GM12878 (cell line): ENCODE results near the gene WIPF2. TPM values are rescaled to one million over a fixed set of nuclear protein-coding genes. Genes with fewer than 3 reads are reported as not detected.

Experiments used
- ATAC-seq: fragments of 200-7000 bp; cut with Tn5 transposase; 3 replicates; pipeline ENCODE4 v1.9.1; 2020; ENCODE audit warnings: mild to moderate bottlenecking, moderate library complexity
- BruUV-seq: library from RNA; stranded (reverse); fragments of 400-500 nt; replicated peaks from 2 replicates; lab custom pipeline; 2021; lab: Mats Ljungman, UMichigan
- CTCF ChIA-PET: fragments of 300-600 bp; sonication (Branson Sonifier 250); formaldehyde crosslinking; extraction: SDS; loops from one replicate; lab custom pipeline; 2021; ENCODE audit warnings: inconsistent platforms; lab: Yijun Ruan, JAX
- POLR2A ChIA-PET: fragments of 350-600 bp; formaldehyde crosslinking; extraction: SDS; loops from one replicate; lab custom pipeline; 2021; ENCODE audit warnings: inconsistent platforms; lab: Charles Lee
- RAD21 ChIA-PET: fragments of 300-600 bp; sonication (Branson Sonifier 250); formaldehyde crosslinking; loops from one replicate; lab custom pipeline; 2023; ENCODE audit warnings: antibody characterized with exemption; ENCODE audit not compliant: unreplicated experiment; lab: Charles Lee
- SMC1A ChIA-PET: fragments of 300-600 bp; sonication (Branson Sonifier 250); formaldehyde crosslinking; loops from one replicate; lab custom pipeline; 2023; ENCODE audit not compliant: unreplicated experiment, uncharacterized antibody; lab: Charles Lee
- DNase-seq: peaks from one replicate; pipeline ENCODE4 v3.0.0-alpha.2; 2011; ENCODE audit warnings: low read depth, low spot score
- FAIRE-seq: peaks from 3 replicates; lab custom pipeline; 2011; peaks lifted over from hg19 to GRCh38; lab: Jason Lieb, UNC
- H2AFZ ChIP-seq: 2 replicates; pipeline ENCODE4 v1.6.0; 2011; ENCODE audit warnings: low read depth, low read length, control low read depth; ENCODE audit not compliant: control insufficient read depth
- H3K27ac ChIP-seq: 2 replicates; pipeline ENCODE4 v1.5.1; 2011; ENCODE audit warnings: control low read depth; ENCODE audit not compliant: control insufficient read depth, insufficient read depth
- H3K27me3 ChIP-seq, 2 experiments: replicated peaks in 1 of 2; 2 replicates each; pipeline versions ENCODE4 v1.6.0 to v1.6.1; 2011; ENCODE audit warnings: low read length in 1 of 2; ENCODE audit not compliant: control insufficient read depth in 2 of 2, insufficient read depth in 2 of 2
- H3K36me3 ChIP-seq, 2 experiments: 2 replicates each; pipeline ENCODE4 v1.5.1; 2011; ENCODE audit warnings: low read length in 1 of 2; ENCODE audit not compliant: control insufficient read depth in 2 of 2, insufficient read depth in 2 of 2
- H3K4me1 ChIP-seq: 2 replicates; pipeline ENCODE4 v1.6.1; 2011; ENCODE audit warnings: mild to moderate bottlenecking, low read length, moderate library complexity, mixed read lengths; ENCODE audit not compliant: control insufficient read depth, insufficient read depth
- H3K4me2 ChIP-seq: 2 replicates; pipeline ENCODE4 v1.6.0; 2011; ENCODE audit warnings: control low read depth; ENCODE audit not compliant: control insufficient read depth, insufficient read depth
- H3K4me3 ChIP-seq: fragments of 200-600 bp; sonication (generic); 2 replicates; pipeline ENCODE4 v1.5.1; 2016
- H3K79me2 ChIP-seq: 2 replicates; pipeline ENCODE4 v1.6.0; 2011; ENCODE audit warnings: low read length; ENCODE audit not compliant: control insufficient read depth, insufficient read depth
- H3K9ac ChIP-seq: 2 replicates; pipeline ENCODE4 v1.8.0; 2011; ENCODE audit warnings: low read length, control low read depth, mixed read lengths; ENCODE audit not compliant: control insufficient read depth, insufficient read depth
- H3K9me3 ChIP-seq: replicated peaks from 3 replicates; pipeline ENCODE4 v1.5.1; 2011; ENCODE audit warnings: mild to moderate bottlenecking, low read length; ENCODE audit not compliant: control insufficient read depth, insufficient read depth
- H4K20me1 ChIP-seq: 2 replicates; pipeline ENCODE4 v1.6.0; 2011; ENCODE audit not compliant: control insufficient read depth, insufficient read depth
- BRCA1 ChIP-seq: IDR thresholded peaks from 2 replicates; pipeline ENCODE4 v1.6.1; 2011; ENCODE audit warnings: low read depth, low read length, improper control_type of control experiment
- CTCF ChIP-seq, 3 experiments: IDR thresholded peaks in 2 of 3; conservative IDR thresholded peaks in 1 of 3; 2 replicates each; pipeline ENCODE4 v1.5.1; 2011; ENCODE audit warnings: low read depth in 3 of 3, low read length in 3 of 3, mild to moderate bottlenecking in 3 of 3, control low read depth in 2 of 3, moderate library complexity in 2 of 3, inconsistent platforms in 1 of 3, mixed read lengths in 1 of 3; ENCODE audit not compliant: control insufficient read depth in 2 of 3, insufficient read depth in 1 of 3; ENCODE audit errors: extremely low read depth in 1 of 3
- CUX1 ChIP-seq: IDR thresholded peaks from 2 replicates; pipeline ENCODE4 v1.6.1; 2012; ENCODE audit warnings: improper control_type of control experiment, low read depth, low read length; ENCODE audit not compliant: insufficient replicate concordance
- EZH2 ChIP-seq: IDR thresholded peaks from 2 replicates; pipeline ENCODE4 v1.6.1; 2012; ENCODE audit warnings: low read depth, mild to moderate bottlenecking, control low read depth, inconsistent platforms, low read length, borderline replicate concordance; ENCODE audit not compliant: control insufficient read depth
- HDGF ChIP-seq: fragments of 450-650 bp; IDR thresholded peaks from 2 replicates; pipeline ENCODE4 v1.6.1; 2016; ENCODE audit warnings: antibody characterized with exemption
- NBN ChIP-seq: fragments of 450-650 bp; IDR thresholded peaks from 2 replicates; pipeline ENCODE4 v1.6.1; 2016
- NR2F1 ChIP-seq: fragments of 450-650 bp; conservative IDR thresholded peaks from 2 replicates; pipeline ENCODE4 v1.6.1; 2017; ENCODE audit warnings: mild to moderate bottlenecking
- RAD21 ChIP-seq: IDR thresholded peaks from 2 replicates; pipeline ENCODE4 v1.6.1; 2011; ENCODE audit warnings: mild to moderate bottlenecking, low read depth, low read length, moderate library complexity; ENCODE audit not compliant: insufficient read depth
- RELA ChIP-seq: fragments of 450-650 bp; IDR thresholded peaks from 2 replicates; pipeline ENCODE4 v1.8.0; 2014; ENCODE audit warnings: borderline replicate concordance; ENCODE audit not compliant: partially characterized antibody
- SMC3 ChIP-seq: IDR thresholded peaks from 2 replicates; pipeline ENCODE4 v1.6.1; 2011; ENCODE audit warnings: low read length, improper control_type of control experiment, borderline replicate concordance
- SREBF1 ChIP-seq: IDR thresholded peaks from 2 replicates; pipeline ENCODE4 v1.6.1; 2012; ENCODE audit warnings: mild to moderate bottlenecking, low read length
- YY1 ChIP-seq: IDR thresholded peaks from 2 replicates; pipeline ENCODE4 v1.6.1; 2011; ENCODE audit warnings: low read depth, mild to moderate bottlenecking, low read length
- WGBS: methylation state at CpG from one replicate; pipeline ENCODE4 v1.1.6; 2016; ENCODE audit warnings: low lambda C conversion rate; ENCODE audit not compliant: insufficient replicate concordance, insufficient coverage; ENCODE audit errors: missing lambda C conversion rate; 5-methylcytosine and 5-hydroxymethylcytosine counted together
- in situ Hi-C: fragments of 300-500 bp; cut with MboI; formaldehyde crosslinking; loops from 9 replicates; pipeline ENCODE4 v1.14.3; 2018; ENCODE audit warnings: mixed read lengths
- intact Hi-C: fragments of 100-400 bp; cut with micrococcal nuclease; formaldehyde crosslinking; loops from one replicate; pipeline ENCODE4 v1.14.2; 2022; ENCODE audit not compliant: unreplicated experiment
- polyA plus RNA-seq, 11 experiments: library from polyadenylated mRNA; depleted of rRNA in 4 of 11; unstranded in 6 of 11; stranded (reverse) in 5 of 11; fragments of >200 nt; fragmentation: Nextera tagmentation in 4 of 11; fragmentation: Illumina TruSeq in 1 of 11; extraction: Ambion mirVana in 4 of 11; extraction: Trizol in 1 of 11; gene quantifications; 1 replicate in 1 of 11; 2 replicates in 10 of 11; pipeline versions ENCODE4 v1.2.1 to v1.2.3, GENCODE V29; 2011 to 2016; ENCODE audit warnings: inconsistent platforms in 2 of 11, missing spikeins in 2 of 11, low read depth in 1 of 11
- total RNA-seq, 4 experiments: library from RNA; depleted of rRNA in 3 of 4; stranded (reverse); fragments of >200 nt in 3 of 4; fragmentation: Illumina TruSeq in 1 of 4; extraction: Trizol in 1 of 4; gene quantifications; 2 replicates each; pipeline versions ENCODE4 v1.2.1 to v1.2.3, GENCODE V29; 2013 to 2021
- TF ChIP-seq, protein P1 (sequence below): fragments of 450-650 bp; IDR thresholded peaks from 2 replicates; pipeline ENCODE4 v1.6.1; 2017; ENCODE audit warnings: mild to moderate bottlenecking, low read depth, inconsistent platforms; ENCODE audit not compliant: poor library complexity, severe bottlenecking

The WIPF2 gene
- total and polyA plus RNA-seq, 10 of the 15 experiments (the other 5 are each of a cell fraction or from before 2014, with no cell fraction given): 4.2 to 20.8 (median 7.1) TPM

- H3K9ac ChIP-seq: no peak overlapping the region
- no peak overlapping the region for H3K27ac ChIP-seq
- H3K4me2 ChIP-seq: no peak overlapping the region
- no TSS peak for BruUV-seq
- peaks cover 4 to 15% of the 10 kb centered on the region in 2 experiments for H3K36me3 ChIP-seq
- H2AFZ ChIP-seq: no peak overlapping the region
- peaks cover 5% of the 10 kb centered on the region; the same call in 1 of the 2 replicates for H3K4me1 ChIP-seq
- FAIRE-seq: peak; percentile 68
- H3K79me2 ChIP-seq: no peaks in the 10 kb centered on the region
- no peak for DNase-seq
- no peak overlapping the region for H3K4me3 ChIP-seq
- ChIA-PET SMC1A (interaction anchor here (0.9 to 11.2 kb wide), 23 partner anchors 9 to 235 kb away, joined by 3 to 172 read pairs (median 5); partner anchors contain the start of gene WIPF2), POLR2A (interaction anchor here (0.5 to 1.6 kb wide), 4 partner anchors 9 to 229 kb away, joined by 3 to 5 read pairs (median 4); no protein-coding TSS in a partner anchor), CTCF (interaction anchor here (0.7 to 10.6 kb wide), 30 partner anchors 9 to 1360 kb away, joined by 3 to 311 read pairs (median 5); partner anchors contain the start of genes CDC6, GJD3 and TOP2A), RAD21 (interaction anchor here (0.6 to 18.7 kb wide), 23 partner anchors 9 to 322 kb away, joined by 3 to 271 read pairs (median 5); partner anchors contain the start of gene TOP2A)
- intact Hi-C loops: loop anchor here (1.0 to 5.0 kb wide), 2 partner anchors 52 to 229 kb away; no protein-coding TSS in a partner anchor
- in situ Hi-C loops: loop anchor here (5.0 kb wide), 1 partner anchor 49 kb away; no protein-coding TSS in a partner anchor
- no peaks in the 10 kb centered on the region for H3K27me3 ChIP-seq
- no peaks in the 10 kb centered on the region for H4K20me1 ChIP-seq
- H3K9me3 ChIP-seq: no peaks in the 10 kb centered on the region
- peak; percentile 83 for ATAC-seq
- WGBS: 62% methylated on average over 4 of the region's 4 CpGs
- no peak for TF ChIP-seq BRCA1
- no peak for TF ChIP-seq CUX1
- TF ChIP-seq, protein P1, sequence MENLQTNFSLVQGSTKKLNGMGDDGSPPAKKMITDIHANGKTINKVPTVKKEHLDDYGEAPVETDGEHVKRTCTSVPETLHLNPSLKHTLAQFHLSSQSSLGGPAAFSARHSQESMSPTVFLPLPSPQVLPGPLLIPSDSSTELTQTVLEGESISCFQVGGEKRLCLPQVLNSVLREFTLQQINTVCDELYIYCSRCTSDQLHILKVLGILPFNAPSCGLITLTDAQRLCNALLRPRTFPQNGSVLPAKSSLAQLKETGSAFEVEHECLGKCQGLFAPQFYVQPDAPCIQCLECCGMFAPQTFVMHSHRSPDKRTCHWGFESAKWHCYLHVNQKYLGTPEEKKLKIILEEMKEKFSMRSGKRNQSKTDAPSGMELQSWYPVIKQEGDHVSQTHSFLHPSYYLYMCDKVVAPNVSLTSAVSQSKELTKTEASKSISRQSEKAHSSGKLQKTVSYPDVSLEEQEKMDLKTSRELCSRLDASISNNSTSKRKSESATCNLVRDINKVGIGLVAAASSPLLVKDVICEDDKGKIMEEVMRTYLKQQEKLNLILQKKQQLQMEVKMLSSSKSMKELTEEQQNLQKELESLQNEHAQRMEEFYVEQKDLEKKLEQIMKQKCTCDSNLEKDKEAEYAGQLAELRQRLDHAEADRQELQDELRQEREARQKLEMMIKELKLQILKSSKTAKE: no peak
- no peak for TF ChIP-seq NR2F1
- TF ChIP-seq NBN: 0 out of 2 replicates have a peak, but pooled peaks have one; percentile 39
- 0 out of 2 replicates have a peak, but pooled peaks have one; percentile 22 for TF ChIP-seq HDGF
- TF ChIP-seq SREBF1: no peak
- TF ChIP-seq RELA: peak; percentile 31
- peak; percentile 98 for TF ChIP-seq SMC3
- TF ChIP-seq CTCF (IDR thresholded peaks at IDR 0.05 in 2 of 3, conservative IDR thresholded peaks at IDR 0.05 in 1 of 3; ENCODE audit: control insufficient read depth in 2 of 3, extremely low read depth in 1 of 3, insufficient read depth in 1 of 3, low read depth in 3 of 3, low read length in 3 of 3): peak; percentile 62 to 80 (median 68); a peak in 5 of 6 replicates
- peak; percentile 49; the same call in 1 of the 2 replicates for TF ChIP-seq YY1
- peak; percentile 96 for TF ChIP-seq RAD21
- no peak for TF ChIP-seq EZH2
Observed at GRCh38 chr17:40303009-40303657, 84.0 kb downstream of the WIPF2 start.
